ENCODE measurements around the gene ZRANB3. TPM values are rescaled to one million over a fixed set of nuclear protein-coding genes. Genes with fewer than 3 reads are reported as not detected.
A peak's percentile ranks its signal among the peaks of the same experiment; 100 is the strongest.

ZRANB3 gene
- total RNA-seq, 1 donor from 2014 or later = 8.9 TPM

DNA sequence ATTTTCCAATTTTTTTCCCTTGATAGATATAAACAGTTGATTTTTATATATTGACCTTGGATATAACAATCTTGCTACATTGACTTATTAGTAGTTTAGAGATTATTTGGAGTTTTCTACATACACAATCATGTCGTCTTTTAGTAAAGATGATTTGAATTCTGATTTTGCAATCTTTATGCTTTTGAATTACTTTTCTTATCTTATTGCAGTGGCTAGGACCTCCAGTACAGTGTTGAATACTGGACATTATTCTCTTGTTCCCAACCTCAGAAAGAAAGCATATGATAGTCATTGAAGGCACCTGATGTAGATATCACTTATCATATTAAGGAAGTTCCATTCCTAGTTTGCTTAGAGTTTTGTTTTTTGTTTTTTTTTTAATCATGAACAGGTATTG lies 388.7 kb downstream of the ZRANB3 start:
- Histone ChIP-seq H3K79me2 (ENCODE audit: insufficient read depth, low read length) (peaks cover 39% of the 10 kb centered on the region), H3K36me3 (ENCODE audit: insufficient read depth, low read length) (peaks cover 4% of the 10 kb centered on the region), H3K4me2 (ENCODE audit: low read length) (no peak overlapping the region), H3K4me1 (ENCODE audit: insufficient read depth, low read length) (no peaks in the 10 kb centered on the region), H3K9ac (ENCODE audit: low read length) (no peak overlapping the region), H3K4me3 (ENCODE audit: insufficient read depth, low read depth, low read length) (no peak overlapping the region), H3K27ac (ENCODE audit: low read depth, low read length) (no peak overlapping the region), H2AFZ (ENCODE audit: low read depth, low read length) (no peak overlapping the region), H4K20me1 (ENCODE audit: insufficient read depth, low read length) (peaks cover 19% of the 10 kb centered on the region), H3K27me3 (ENCODE audit: insufficient read depth, low read length) (no peaks in the 10 kb centered on the region), H3K9me3 (ENCODE audit: insufficient read depth, low read depth, low read length) (no peaks in the 10 kb centered on the region)
- DNase-seq (ENCODE audit: low read depth) (no peak), FAIRE-seq (no peak)
- Mint-ChIP-seq H3K27ac (ENCODE audit: unreplicated experiment) (no peak overlapping the region), H3K27me3 (ENCODE audit: low read depth, unreplicated experiment) (no peaks in the 10 kb centered on the region), H3K4me3 (ENCODE audit: unreplicated experiment) (no peak overlapping the region), H3K9me3 (ENCODE audit: unreplicated experiment) (peaks cover 7% of the 10 kb centered on the region), H3K4me1 (ENCODE audit: low read depth, unreplicated experiment) (no peaks in the 10 kb centered on the region), H3K36me3 (ENCODE audit: low read depth, unreplicated experiment) (peaks cover 26% of the 10 kb centered on the region)
- no peak for TF ChIP-seq EZH2 (IDR thresholded peaks at IDR 0.05; ENCODE audit: insufficient read depth, low read length)
- TF ChIP-seq, protein P1, sequence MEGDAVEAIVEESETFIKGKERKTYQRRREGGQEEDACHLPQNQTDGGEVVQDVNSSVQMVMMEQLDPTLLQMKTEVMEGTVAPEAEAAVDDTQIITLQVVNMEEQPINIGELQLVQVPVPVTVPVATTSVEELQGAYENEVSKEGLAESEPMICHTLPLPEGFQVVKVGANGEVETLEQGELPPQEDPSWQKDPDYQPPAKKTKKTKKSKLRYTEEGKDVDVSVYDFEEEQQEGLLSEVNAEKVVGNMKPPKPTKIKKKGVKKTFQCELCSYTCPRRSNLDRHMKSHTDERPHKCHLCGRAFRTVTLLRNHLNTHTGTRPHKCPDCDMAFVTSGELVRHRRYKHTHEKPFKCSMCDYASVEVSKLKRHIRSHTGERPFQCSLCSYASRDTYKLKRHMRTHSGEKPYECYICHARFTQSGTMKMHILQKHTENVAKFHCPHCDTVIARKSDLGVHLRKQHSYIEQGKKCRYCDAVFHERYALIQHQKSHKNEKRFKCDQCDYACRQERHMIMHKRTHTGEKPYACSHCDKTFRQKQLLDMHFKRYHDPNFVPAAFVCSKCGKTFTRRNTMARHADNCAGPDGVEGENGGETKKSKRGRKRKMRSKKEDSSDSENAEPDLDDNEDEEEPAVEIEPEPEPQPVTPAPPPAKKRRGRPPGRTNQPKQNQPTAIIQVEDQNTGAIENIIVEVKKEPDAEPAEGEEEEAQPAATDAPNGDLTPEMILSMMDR (IDR thresholded peaks at IDR 0.05; ENCODE audit: insufficient read depth, low read depth, low read length) = no peak

DNA sequence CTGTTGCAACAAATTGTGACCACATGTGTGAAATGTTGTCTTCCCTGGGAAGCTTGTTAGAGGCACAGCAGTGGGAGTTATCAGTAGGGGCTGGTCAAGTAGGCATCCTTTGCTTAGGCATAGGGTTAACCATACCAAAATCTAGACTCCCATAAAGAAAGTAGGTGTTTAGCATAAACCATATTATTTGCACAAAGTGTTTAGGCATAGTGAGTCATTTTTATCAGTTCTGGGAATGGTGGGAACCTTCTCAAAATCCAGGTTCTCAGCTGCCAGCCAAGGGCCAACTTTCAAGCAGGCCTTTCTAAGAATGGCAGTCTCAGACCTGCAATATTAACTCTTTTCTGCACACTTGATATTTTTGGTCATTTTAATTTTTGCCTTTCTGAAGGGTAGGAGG lies 390.4 kb downstream of the ZRANB3 start:
- H3K79me2 ChIP-seq (ENCODE audit: insufficient read depth, low read length) = peaks cover 36% of the 10 kb centered on the region

DNA sequence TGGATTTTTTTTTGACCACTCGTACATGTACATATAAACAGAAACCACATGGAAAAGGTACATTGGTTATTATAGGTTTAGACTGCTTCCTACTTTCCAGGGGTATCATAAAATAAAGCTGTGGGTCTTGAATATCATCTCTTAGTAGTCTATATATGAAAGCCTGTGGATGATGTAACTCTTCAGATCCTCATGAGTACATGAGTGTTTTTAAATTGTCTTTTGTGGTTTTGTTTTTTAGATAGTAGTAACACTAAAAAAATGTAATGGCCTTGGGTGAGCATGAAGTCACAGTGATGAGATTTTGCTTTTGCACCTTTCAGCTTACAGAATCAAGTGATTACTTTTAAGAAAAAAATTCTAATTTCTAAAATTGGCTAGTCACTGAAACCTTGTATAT lies 398.7 kb downstream of the ZRANB3 start:
- no peak overlapping the region for H2AFZ ChIP-seq (ENCODE audit: low read depth, low read length)
- H3K4me1 Mint-ChIP-seq (ENCODE audit: low read depth, unreplicated experiment) = peaks cover 3% of the 10 kb centered on the region
- no peaks in the 10 kb centered on the region for H3K27me3 Mint-ChIP-seq (ENCODE audit: low read depth, unreplicated experiment)
- no peak overlapping the region for H3K4me2 ChIP-seq (ENCODE audit: low read length)
- H3K27ac Mint-ChIP-seq (ENCODE audit: unreplicated experiment) = peak overlapping the region; percentile 70
- H3K4me1 ChIP-seq (ENCODE audit: insufficient read depth, low read length) = no peaks in the 10 kb centered on the region
- no peak overlapping the region for H3K27ac ChIP-seq (ENCODE audit: low read depth, low read length)
- DNase-seq (ENCODE audit: low read depth) (peak; percentile 59), FAIRE-seq (peak; percentile 39)
- TF ChIP-seq EZH2 (IDR thresholded peaks at IDR 0.05; ENCODE audit: insufficient read depth, low read length) = no peak
- TF ChIP-seq, protein P1 (IDR thresholded peaks at IDR 0.05; ENCODE audit: insufficient read depth, low read depth, low read length) = no peak
- peaks cover 3% of the 10 kb centered on the region for H4K20me1 ChIP-seq (ENCODE audit: insufficient read depth, low read length)
- no peaks in the 10 kb centered on the region for H3K9me3 ChIP-seq (ENCODE audit: insufficient read depth, low read depth, low read length)
- no peak overlapping the region for H3K4me3 ChIP-seq (ENCODE audit: insufficient read depth, low read depth, low read length)
- no peaks in the 10 kb centered on the region for H3K9me3 Mint-ChIP-seq (ENCODE audit: unreplicated experiment)
- H3K27me3 ChIP-seq (ENCODE audit: insufficient read depth, low read length) = no peaks in the 10 kb centered on the region
- peaks cover 10% of the 10 kb centered on the region for H3K36me3 Mint-ChIP-seq (ENCODE audit: low read depth, unreplicated experiment)
- H3K36me3 ChIP-seq (ENCODE audit: insufficient read depth, low read length) = peaks cover 36% of the 10 kb centered on the region
- no peak overlapping the region for H3K4me3 Mint-ChIP-seq (ENCODE audit: unreplicated experiment)
- no peaks in the 10 kb centered on the region for H3K79me2 ChIP-seq (ENCODE audit: insufficient read depth, low read length)
- no peak overlapping the region for H3K9ac ChIP-seq (ENCODE audit: low read length)

More for the DNA sequence above, 390.4 kb downstream of the ZRANB3 start:
- peaks cover 14% of the 10 kb centered on the region for H4K20me1 ChIP-seq (ENCODE audit: insufficient read depth, low read length)
- Mint-ChIP-seq H3K4me3 (ENCODE audit: unreplicated experiment) (no peak overlapping the region), H3K36me3 (ENCODE audit: low read depth, unreplicated experiment) (peaks cover 32% of the 10 kb centered on the region), H3K4me1 (ENCODE audit: low read depth, unreplicated experiment) (no peaks in the 10 kb centered on the region), H3K27me3 (ENCODE audit: low read depth, unreplicated experiment) (no peaks in the 10 kb centered on the region), H3K27ac (ENCODE audit: unreplicated experiment) (no peak overlapping the region), H3K9me3 (ENCODE audit: unreplicated experiment) (peaks cover 7% of the 10 kb centered on the region)
- H3K36me3 ChIP-seq (ENCODE audit: insufficient read depth, low read length) = peaks cover 11% of the 10 kb centered on the region
- H3K4me3 ChIP-seq (ENCODE audit: insufficient read depth, low read depth, low read length) = no peak overlapping the region
- no peak overlapping the region for H3K4me2 ChIP-seq (ENCODE audit: low read length)
- no peaks in the 10 kb centered on the region for H3K4me1 ChIP-seq (ENCODE audit: insufficient read depth, low read length)
- H3K27me3 ChIP-seq (ENCODE audit: insufficient read depth, low read length) = no peaks in the 10 kb centered on the region
- no peak overlapping the region for H3K27ac ChIP-seq (ENCODE audit: low read depth, low read length)
- no peak overlapping the region for H2AFZ ChIP-seq (ENCODE audit: low read depth, low read length)
- FAIRE-seq = no peak
- TF ChIP-seq, protein P1 (IDR thresholded peaks at IDR 0.05; ENCODE audit: insufficient read depth, low read depth, low read length) = no peak
- TF ChIP-seq EZH2 (IDR thresholded peaks at IDR 0.05; ENCODE audit: insufficient read depth, low read length) = no peak
- no peak overlapping the region for H3K9ac ChIP-seq (ENCODE audit: low read length)
- DNase-seq (ENCODE audit: low read depth) = no peak
- H3K9me3 ChIP-seq (ENCODE audit: insufficient read depth, low read depth, low read length) = no peaks in the 10 kb centered on the region
